ENCODE measurements around the gene CBLC.
"Not testable (repeated sequence)": the region's sequence is repeated elsewhere in the genome, so short reads cannot be mapped to it uniquely, and the experiment has no call there.

CBLC gene

DNA sequence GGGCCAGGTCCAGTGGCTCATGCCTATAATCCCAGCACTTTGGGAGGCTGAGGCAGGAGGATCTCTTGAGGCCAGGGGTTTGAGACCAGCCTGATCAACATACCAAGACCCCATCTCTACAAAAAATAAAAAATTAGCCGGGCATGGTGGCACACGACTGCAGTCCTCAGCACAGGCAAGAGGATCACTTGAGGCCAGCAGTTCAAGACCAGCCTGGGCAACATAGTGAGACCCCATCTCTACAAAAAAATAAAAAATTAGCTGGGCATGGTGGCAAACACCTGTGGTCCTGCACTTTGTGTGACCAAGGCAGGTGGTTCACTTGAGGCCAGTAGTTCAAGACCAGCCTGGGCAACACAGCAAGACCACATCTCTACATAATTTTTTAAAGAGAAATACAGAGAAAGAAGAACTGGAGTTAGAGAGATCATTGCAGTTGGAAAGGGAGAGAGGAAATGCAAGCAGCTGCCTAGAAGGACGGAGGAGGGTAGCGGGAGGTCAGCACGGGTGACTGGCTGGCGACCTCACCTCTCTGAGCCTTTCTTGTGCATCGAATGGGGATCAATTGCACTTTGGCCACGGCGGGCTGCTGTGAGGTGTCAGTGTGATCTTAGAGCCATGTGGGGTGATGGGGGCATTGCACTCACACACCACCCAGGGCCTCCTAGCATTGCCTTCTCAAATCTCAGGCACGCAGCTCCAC lies 45.1 kb downstream of the CBLC start:
- Histone ChIP-seq H3K9me3 (ENCODE audit: insufficient read depth, low read length, severe bottlenecking) (no peaks in the 10 kb centered on the region), H4K20me1 (ENCODE audit: insufficient read depth, low read length) (no peaks in the 10 kb centered on the region), H3K36me3 (ENCODE audit: insufficient read depth, low read length) (no peaks in the 10 kb centered on the region), H3K79me2 (ENCODE audit: insufficient read depth, low read length) (no peaks in the 10 kb centered on the region), H3K4me1 (ENCODE audit: insufficient read depth, low read length) (no peaks in the 10 kb centered on the region), H3K27me3 (ENCODE audit: insufficient read depth, low read length, poor library complexity) (no peaks in the 10 kb centered on the region), H2AFZ (ENCODE audit: low read depth, low read length) (no peak overlapping the region), H3K4me2 (ENCODE audit: insufficient read depth, low read length) (no peak overlapping the region), H3K9ac (ENCODE audit: low read depth, low read length) (no peak overlapping the region), H3K4me3 (ENCODE audit: low read depth in 1 of 2, low read length in 2 of 2) (no peak overlapping the region), H3K27ac (ENCODE audit: low read length) (no peak overlapping the region)
- ATAC-seq (ENCODE audit: insufficient read depth, low read depth) (no peak), DNase-seq (no peak)
- TF ChIP-seq, protein P1, sequence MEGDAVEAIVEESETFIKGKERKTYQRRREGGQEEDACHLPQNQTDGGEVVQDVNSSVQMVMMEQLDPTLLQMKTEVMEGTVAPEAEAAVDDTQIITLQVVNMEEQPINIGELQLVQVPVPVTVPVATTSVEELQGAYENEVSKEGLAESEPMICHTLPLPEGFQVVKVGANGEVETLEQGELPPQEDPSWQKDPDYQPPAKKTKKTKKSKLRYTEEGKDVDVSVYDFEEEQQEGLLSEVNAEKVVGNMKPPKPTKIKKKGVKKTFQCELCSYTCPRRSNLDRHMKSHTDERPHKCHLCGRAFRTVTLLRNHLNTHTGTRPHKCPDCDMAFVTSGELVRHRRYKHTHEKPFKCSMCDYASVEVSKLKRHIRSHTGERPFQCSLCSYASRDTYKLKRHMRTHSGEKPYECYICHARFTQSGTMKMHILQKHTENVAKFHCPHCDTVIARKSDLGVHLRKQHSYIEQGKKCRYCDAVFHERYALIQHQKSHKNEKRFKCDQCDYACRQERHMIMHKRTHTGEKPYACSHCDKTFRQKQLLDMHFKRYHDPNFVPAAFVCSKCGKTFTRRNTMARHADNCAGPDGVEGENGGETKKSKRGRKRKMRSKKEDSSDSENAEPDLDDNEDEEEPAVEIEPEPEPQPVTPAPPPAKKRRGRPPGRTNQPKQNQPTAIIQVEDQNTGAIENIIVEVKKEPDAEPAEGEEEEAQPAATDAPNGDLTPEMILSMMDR (IDR thresholded peaks at IDR 0.05; ENCODE audit: borderline replicate concordance, extremely low read depth, low read length, poor library complexity, severe bottlenecking) = no peak
- TF ChIP-seq EZH2 (IDR thresholded peaks at IDR 0.05; ENCODE audit: borderline replicate concordance, low read depth, low read length, severe bottlenecking) = no peak

DNA sequence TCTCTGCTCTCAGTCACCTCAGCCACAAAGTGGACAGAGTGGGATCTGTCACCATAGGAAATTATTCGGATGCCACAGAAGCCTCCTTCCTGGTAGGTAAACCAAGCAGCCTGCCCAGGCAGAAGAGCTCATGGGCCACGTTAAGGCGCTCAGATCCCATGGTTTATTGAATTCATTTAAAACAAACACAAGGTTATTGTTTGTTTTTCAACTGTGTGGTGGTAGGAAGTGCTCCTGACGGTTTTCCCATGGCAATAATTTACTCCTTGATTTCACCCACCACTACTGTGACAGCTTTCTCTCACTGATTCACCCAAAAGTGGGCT lies 45.6 kb downstream of the CBLC start:
- no peak for ATAC-seq (ENCODE audit: insufficient read depth, low read depth)
- Histone ChIP-seq H3K79me2 (ENCODE audit: insufficient read depth, low read length) (no peaks in the 10 kb centered on the region), H2AFZ (ENCODE audit: low read depth, low read length) (no peak overlapping the region), H4K20me1 (ENCODE audit: insufficient read depth, low read length) (no peaks in the 10 kb centered on the region), H3K27me3 (ENCODE audit: insufficient read depth, low read length, poor library complexity) (no peaks in the 10 kb centered on the region), H3K9me3 (ENCODE audit: insufficient read depth, low read length, severe bottlenecking) (no peaks in the 10 kb centered on the region), H3K27ac (ENCODE audit: low read length) (no peak overlapping the region), H3K4me2 (ENCODE audit: insufficient read depth, low read length) (no peak overlapping the region), H3K36me3 (ENCODE audit: insufficient read depth, low read length) (no peaks in the 10 kb centered on the region), H3K9ac (ENCODE audit: low read depth, low read length) (no peak overlapping the region), H3K4me1 (ENCODE audit: insufficient read depth, low read length) (no peaks in the 10 kb centered on the region), H3K4me3 (ENCODE audit: low read depth in 1 of 2, low read length in 2 of 2) (no peak overlapping the region)
- TF ChIP-seq EZH2 (IDR thresholded peaks at IDR 0.05; ENCODE audit: borderline replicate concordance, low read depth, low read length, severe bottlenecking) = no peak
- TF ChIP-seq, protein P1 (IDR thresholded peaks at IDR 0.05; ENCODE audit: borderline replicate concordance, extremely low read depth, low read length, poor library complexity, severe bottlenecking) = no peak
- no peak for DNase-seq

DNA sequence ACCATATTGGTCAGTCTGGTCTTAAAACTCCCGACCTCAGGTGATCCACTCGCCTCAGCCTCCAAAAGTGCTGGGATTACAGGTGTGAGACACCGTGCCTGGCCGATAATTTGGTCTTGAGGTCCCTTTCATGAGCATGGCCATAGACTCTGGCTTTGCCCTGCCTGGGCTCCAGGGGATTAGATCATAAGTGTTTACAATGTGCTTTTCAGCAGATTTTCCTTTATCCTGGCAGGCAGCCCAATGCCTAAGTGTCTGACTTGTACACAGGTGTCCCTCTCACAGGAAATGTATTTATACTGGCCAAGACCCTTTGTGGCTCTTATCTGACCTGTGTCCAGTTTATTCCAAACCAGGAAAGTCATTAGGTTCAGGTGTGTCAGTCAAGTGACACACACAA lies 47.1 kb downstream of the CBLC start:
- H2AFZ ChIP-seq (ENCODE audit: low read depth, low read length) = no peak overlapping the region
- no peaks in the 10 kb centered on the region for H3K36me3 ChIP-seq (ENCODE audit: insufficient read depth, low read length)
- H3K27ac ChIP-seq (ENCODE audit: low read length) = no peak overlapping the region
- no peak overlapping the region for H3K9ac ChIP-seq (ENCODE audit: low read depth, low read length)
- no peaks in the 10 kb centered on the region for H3K79me2 ChIP-seq (ENCODE audit: insufficient read depth, low read length)
- H3K4me1 ChIP-seq (ENCODE audit: insufficient read depth, low read length) = no peaks in the 10 kb centered on the region
- DNase-seq (no peak), ATAC-seq (ENCODE audit: insufficient read depth, low read depth) (no peak)
- TF ChIP-seq EZH2 (IDR thresholded peaks at IDR 0.05; ENCODE audit: borderline replicate concordance, low read depth, low read length, severe bottlenecking) = no peak
- TF ChIP-seq, protein P1 (IDR thresholded peaks at IDR 0.05; ENCODE audit: borderline replicate concordance, extremely low read depth, low read length, poor library complexity, severe bottlenecking) = no peak
- no peak overlapping the region for H3K4me2 ChIP-seq (ENCODE audit: insufficient read depth, low read length)
- H3K4me3 ChIP-seq (ENCODE audit: low read depth in 1 of 2, low read length in 2 of 2) = no peak overlapping the region
- H4K20me1 ChIP-seq (ENCODE audit: insufficient read depth, low read length) = no peaks in the 10 kb centered on the region
- H3K27me3 ChIP-seq (ENCODE audit: insufficient read depth, low read length, poor library complexity) = no peaks in the 10 kb centered on the region
- no peaks in the 10 kb centered on the region for H3K9me3 ChIP-seq (ENCODE audit: insufficient read depth, low read length, severe bottlenecking)

DNA sequence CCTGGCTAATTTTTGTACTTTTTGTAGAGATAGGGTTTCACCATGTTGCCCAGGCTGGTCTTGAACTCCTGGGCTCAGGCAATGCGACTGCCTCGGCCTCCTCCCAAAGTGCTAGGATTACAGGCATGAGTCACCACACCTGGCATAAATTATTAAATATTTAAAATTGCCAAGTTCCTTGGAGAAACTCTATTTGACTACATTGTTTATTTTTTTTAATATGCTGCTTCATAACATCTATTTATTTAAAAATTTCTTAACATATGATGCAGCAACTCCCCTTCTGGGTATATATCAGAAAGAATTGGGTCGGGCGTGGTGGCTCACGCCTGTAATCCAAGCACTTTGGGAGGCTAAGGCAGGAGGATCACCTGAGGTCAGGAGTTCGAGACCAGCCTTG lies 55.2 kb downstream of the CBLC start:
- H3K27me3 ChIP-seq (ENCODE audit: insufficient read depth, low read length, poor library complexity); H3K4me2 ChIP-seq (ENCODE audit: insufficient read depth, low read length); H3K36me3 ChIP-seq (ENCODE audit: insufficient read depth, low read length); H2AFZ ChIP-seq (ENCODE audit: low read depth, low read length); H3K4me1 ChIP-seq (ENCODE audit: insufficient read depth, low read length); H4K20me1 ChIP-seq (ENCODE audit: insufficient read depth, low read length); H3K9me3 ChIP-seq (ENCODE audit: insufficient read depth, low read length, severe bottlenecking); H3K4me3 ChIP-seq (ENCODE audit: low read depth in 1 of 2, low read length in 2 of 2); H3K9ac ChIP-seq (ENCODE audit: low read depth, low read length); H3K27ac ChIP-seq (ENCODE audit: low read length); DNase-seq; H3K79me2 ChIP-seq (ENCODE audit: insufficient read depth, low read length); ATAC-seq (ENCODE audit: insufficient read depth, low read depth): not testable (repeated sequence)

DNA sequence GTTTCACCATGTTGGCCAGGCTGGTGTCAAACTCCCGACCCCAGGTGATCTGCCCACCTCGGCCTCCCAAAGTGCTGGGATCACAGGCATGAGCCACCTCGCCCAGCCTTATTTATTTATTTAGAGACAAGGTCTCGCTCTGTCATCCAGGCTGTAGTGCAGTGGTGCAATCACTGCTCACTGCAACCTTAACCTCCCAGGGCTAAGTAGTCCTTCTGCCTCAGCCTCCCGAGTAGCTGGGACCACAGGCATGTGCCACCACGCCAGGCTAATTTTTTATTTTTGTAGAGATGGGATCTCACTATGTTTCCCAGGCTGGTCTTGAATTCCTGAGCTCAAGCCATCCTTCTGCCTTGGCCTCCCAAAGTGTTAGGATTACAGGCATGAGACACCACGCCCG lies 56.7 kb downstream of the CBLC start:
- H3K4me3 ChIP-seq (ENCODE audit: low read depth in 1 of 2, low read length in 2 of 2); H3K9ac ChIP-seq (ENCODE audit: low read depth, low read length); ATAC-seq (ENCODE audit: insufficient read depth, low read depth); H3K27me3 ChIP-seq (ENCODE audit: insufficient read depth, low read length, poor library complexity); H4K20me1 ChIP-seq (ENCODE audit: insufficient read depth, low read length); H3K36me3 ChIP-seq (ENCODE audit: insufficient read depth, low read length); H3K4me1 ChIP-seq (ENCODE audit: insufficient read depth, low read length); H2AFZ ChIP-seq (ENCODE audit: low read depth, low read length); H3K4me2 ChIP-seq (ENCODE audit: insufficient read depth, low read length); H3K9me3 ChIP-seq (ENCODE audit: insufficient read depth, low read length, severe bottlenecking); DNase-seq; H3K27ac ChIP-seq (ENCODE audit: low read length); H3K79me2 ChIP-seq (ENCODE audit: insufficient read depth, low read length): not testable (repeated sequence)

All from DND-41 (cell line).